Measurements from ENCODE around the gene VWA2. TPM values are rescaled to one million over a fixed set of nuclear protein-coding genes. Genes with fewer than 3 reads are reported as not detected.

Gene VWA2
- total RNA-seq, 4 donors from 2014 or later = 0.19 TPM; not detected in 3

DNA sequence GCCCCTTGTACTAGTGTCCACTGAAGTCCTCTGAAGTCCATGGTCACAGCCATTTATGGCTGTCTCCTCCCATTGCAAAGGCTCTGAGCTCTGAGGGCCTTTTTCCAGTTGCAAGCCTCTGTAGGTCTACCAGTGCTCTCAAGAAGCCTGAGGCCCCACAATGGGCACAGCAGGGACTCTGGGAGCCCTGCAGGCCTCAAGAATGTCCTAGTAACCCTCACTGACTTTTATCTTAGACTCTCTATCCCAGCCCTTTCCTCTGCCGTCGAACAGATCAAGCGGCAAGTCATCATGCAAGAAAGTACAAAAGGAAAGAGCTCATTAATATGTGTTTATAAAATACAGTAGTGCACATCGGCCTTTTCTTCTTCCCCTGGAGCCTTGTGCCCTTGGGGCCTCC is 23.4 kb downstream of the VWA2 start:
- TF ChIP-seq, protein P1, sequence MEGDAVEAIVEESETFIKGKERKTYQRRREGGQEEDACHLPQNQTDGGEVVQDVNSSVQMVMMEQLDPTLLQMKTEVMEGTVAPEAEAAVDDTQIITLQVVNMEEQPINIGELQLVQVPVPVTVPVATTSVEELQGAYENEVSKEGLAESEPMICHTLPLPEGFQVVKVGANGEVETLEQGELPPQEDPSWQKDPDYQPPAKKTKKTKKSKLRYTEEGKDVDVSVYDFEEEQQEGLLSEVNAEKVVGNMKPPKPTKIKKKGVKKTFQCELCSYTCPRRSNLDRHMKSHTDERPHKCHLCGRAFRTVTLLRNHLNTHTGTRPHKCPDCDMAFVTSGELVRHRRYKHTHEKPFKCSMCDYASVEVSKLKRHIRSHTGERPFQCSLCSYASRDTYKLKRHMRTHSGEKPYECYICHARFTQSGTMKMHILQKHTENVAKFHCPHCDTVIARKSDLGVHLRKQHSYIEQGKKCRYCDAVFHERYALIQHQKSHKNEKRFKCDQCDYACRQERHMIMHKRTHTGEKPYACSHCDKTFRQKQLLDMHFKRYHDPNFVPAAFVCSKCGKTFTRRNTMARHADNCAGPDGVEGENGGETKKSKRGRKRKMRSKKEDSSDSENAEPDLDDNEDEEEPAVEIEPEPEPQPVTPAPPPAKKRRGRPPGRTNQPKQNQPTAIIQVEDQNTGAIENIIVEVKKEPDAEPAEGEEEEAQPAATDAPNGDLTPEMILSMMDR (IDR thresholded peaks at IDR 0.05; ENCODE audit: low read depth) = no peak

DNA sequence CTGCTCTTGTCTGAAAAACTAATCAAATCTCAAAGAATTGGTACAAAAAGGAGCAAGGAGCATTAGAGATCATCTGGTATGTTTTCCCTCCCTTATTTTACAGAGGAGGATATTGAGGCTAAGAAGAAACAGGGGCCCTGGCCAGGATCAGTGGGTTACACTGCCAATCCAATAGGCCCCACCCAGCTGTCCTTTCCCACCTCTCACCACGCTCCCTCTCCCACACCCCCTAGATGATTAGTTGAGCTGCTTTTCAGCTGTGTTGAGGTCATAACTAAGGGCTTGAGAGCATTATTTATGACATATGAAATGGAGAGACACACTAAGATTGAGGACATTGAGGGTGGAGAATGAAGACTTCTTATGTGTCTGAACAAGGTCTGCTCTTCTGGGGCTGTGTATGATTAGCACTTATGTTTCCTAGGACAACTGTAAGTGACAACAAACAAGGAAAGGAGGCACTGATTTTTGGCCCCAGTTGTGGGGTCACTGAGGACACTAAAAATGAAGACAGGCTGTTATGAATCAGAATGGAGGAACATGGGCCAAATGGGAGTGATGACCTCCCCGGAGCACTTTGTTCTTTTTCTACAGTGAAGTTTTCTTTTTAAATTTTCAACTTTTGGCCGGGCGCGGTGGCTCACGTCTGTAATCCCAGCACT is 26.5 kb downstream of the VWA2 start:
- TF ChIP-seq, protein P1 (IDR thresholded peaks at IDR 0.05; ENCODE audit: low read depth) = no peak

DNA sequence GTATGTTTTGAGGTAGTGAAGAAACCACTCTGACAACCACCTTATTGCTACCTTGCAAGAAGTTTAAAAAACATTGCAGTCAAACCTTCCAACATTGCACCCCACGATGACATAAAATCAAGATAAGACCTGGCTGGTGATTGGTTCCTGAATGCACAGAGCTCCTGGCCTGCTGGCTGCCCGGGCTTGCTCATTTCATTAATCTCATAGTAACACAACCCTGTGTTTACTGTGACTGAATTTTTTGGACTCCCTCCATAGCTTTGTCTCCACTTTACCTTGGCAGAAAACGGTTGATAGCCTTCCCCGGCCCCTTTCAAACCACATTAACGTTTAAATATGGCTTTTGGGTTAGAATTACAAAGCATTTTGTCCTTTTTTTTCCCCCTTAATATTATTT is 27.5 kb downstream of the VWA2 start:
- TF ChIP-seq, protein P1 (IDR thresholded peaks at IDR 0.05; ENCODE audit: low read depth) = no peak

DNA sequence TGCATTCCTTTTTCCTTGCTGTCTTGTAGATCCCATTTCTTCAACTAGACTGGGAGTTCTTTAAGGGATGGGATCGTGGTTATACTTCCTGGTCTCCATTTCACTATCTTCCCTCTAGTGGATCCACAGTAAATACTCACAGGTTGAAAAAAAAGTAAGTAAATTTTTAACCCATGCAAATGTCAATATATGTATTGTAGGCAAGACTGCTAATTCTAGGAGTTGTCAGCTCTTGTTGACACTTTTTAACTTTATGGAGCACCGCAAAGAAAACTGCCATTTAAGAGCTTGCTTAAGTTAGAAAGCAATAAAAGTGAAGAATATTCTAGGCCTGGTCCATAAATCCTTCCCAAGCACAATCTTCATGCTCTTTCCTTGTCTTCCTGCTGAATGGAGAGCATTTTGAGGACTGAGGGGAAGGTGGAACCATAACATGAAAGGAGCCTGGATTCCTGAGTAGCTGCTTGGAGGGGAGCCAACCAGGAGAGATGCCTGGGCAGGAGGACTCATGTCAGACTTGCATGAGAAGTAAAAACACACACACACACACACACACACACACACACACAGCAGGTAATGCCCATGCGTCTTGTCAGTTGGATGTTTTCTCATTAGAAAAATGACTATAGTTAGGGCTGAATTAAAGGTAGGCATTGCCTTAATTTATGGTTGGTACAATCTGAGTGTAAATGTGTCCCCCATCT is 32.2 kb downstream of the VWA2 start:
- TF ChIP-seq, protein P1 (IDR thresholded peaks at IDR 0.05; ENCODE audit: low read depth) = no peak

DNA sequence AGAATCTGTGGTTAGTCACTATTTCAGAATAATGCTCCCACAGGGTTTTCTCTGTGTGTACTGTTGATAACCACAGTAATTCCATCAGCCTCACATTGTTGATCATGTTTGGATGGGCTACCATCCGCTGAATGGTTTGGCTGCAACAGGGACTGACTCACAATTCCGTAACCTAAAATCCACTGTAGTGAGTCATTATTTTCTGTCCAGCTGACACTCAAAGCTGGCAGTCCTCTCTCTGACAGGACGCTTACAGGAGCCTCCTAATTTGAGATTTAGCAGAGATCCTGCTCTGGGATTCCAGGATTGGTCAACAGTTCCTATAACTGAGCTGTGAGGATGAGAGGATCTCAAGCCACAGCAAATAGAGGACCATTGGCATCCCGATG is 32.7 kb downstream of the VWA2 start:
- TF ChIP-seq, protein P1 (IDR thresholded peaks at IDR 0.05; ENCODE audit: low read depth) = no peak

DNA sequence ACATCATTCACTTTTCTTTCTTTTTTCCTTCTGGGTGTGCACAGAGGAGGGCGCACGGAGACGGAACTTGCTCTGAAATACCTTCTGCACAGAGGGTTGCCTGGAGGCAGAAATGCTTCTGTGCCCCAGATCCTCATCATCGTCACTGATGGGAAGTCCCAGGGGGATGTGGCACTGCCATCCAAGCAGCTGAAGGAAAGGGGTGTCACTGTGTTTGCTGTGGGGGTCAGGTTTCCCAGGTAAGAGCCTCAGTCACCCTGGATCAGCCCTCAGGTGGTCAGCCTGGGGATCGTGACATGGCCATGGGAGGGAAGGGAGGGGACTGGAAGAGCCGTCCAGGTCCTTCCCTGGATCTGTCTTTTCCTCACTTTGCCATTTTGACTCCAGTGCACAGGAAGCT is 33.6 kb downstream of the VWA2 start:
- TF ChIP-seq, protein P1 (IDR thresholded peaks at IDR 0.05; ENCODE audit: low read depth) = no peak

DNA sequence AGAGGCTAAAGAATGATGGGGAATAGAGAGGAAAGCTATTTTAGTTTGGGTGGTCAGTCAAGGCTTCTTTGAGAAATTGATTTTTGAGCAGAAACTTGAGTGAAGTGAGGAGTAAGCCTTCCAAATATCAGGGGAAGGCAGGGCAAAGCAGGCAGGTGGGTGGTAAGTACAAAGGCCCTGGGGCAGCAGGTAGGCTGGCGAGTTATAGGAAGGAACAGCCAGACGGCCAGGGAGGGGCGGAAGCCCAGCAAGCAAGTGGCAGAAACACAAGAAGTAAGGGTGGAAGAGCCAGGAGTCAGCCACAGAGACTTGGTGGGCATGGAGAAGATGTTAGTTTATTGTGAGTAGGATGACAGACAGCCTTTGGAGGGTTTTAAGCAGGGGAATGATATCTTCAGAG is 34.9 kb downstream of the VWA2 start:
- TF ChIP-seq, protein P1 (IDR thresholded peaks at IDR 0.05; ENCODE audit: low read depth) = no peak
